WTC11 (cell line): Measurements from ENCODE around the gene IFNG. TPM values are rescaled to one million over a fixed set of nuclear protein-coding genes. Genes with fewer than 3 reads are reported as not detected.

Experiments used
- ATAC-seq: fragments of 200-7000 bp; cut with Tn5 transposase; 2 replicates; pipeline ENCODE4 v1.10.0; 2021; ENCODE audit warnings: mild to moderate bottlenecking, moderate library complexity
- CTCF ChIA-PET: fragments of 300-600 bp; sonication (Branson Sonifier 250); formaldehyde crosslinking; loops from one replicate; lab custom pipeline; 2021; ENCODE audit warnings: antibody characterized with exemption; lab: Charles Lee
- POLR2A ChIA-PET: fragments of 350-600 bp; sonication (Branson Sonifier 250); formaldehyde crosslinking; loops from one replicate; lab custom pipeline; 2021; ENCODE audit warnings: antibody characterized with exemption; lab: Charles Lee
- DNase-seq: peaks from one replicate; pipeline ENCODE4 v3.0.0; 2021; ENCODE audit warnings: low spot score
- H3K27ac Mint-ChIP-seq: 2 replicates; pipeline ENCODE4 v1.8.0; 2021; ENCODE audit warnings: mixed read lengths
- H3K27me3 Mint-ChIP-seq: 2 replicates; pipeline ENCODE4 v1.8.0; 2021; ENCODE audit warnings: low read depth, mild to moderate bottlenecking, moderate library complexity, mixed read lengths
- H3K36me3 Mint-ChIP-seq: 2 replicates; pipeline ENCODE4 v1.8.0; 2021; ENCODE audit warnings: mixed read lengths
- H3K4me1 Mint-ChIP-seq: 2 replicates; pipeline ENCODE4 v1.8.0; 2022; ENCODE audit warnings: mixed read lengths
- H3K4me3 Mint-ChIP-seq: 2 replicates; pipeline ENCODE4 v1.8.0; 2021; ENCODE audit warnings: mild to moderate bottlenecking, moderate library complexity, mixed read lengths
- H3K9me3 Mint-ChIP-seq: 2 replicates; pipeline ENCODE4 v1.8.0; 2021; ENCODE audit warnings: mixed read lengths
- ATF3 ChIP-seq: sonication (generic); formaldehyde crosslinking; conservative IDR thresholded peaks from 2 replicates; pipeline ENCODE4 v1.8.1; 2022; ENCODE audit warnings: mild to moderate bottlenecking, missing genetic modification reagents
- CREB1 ChIP-seq: sonication (generic); formaldehyde crosslinking; IDR thresholded peaks from 2 replicates; pipeline ENCODE4 v1.8.0; 2023; ENCODE audit warnings: mild to moderate bottlenecking, missing genetic modification reagents
- CREM ChIP-seq: sonication (generic); formaldehyde crosslinking; IDR thresholded peaks from 2 replicates; pipeline ENCODE4 v1.8.1; 2022; ENCODE audit warnings: mild to moderate bottlenecking, missing genetic modification reagents, moderate library complexity
- CTCF ChIP-seq: fragments of 200-600 bp; IDR thresholded peaks from 2 replicates; pipeline ENCODE4 v1.8.0; 2022; ENCODE audit warnings: antibody characterized with exemption
- E2F1 ChIP-seq: sonication (generic); formaldehyde crosslinking; IDR thresholded peaks from 2 replicates; pipeline ENCODE4 v1.8.0; 2022; ENCODE audit warnings: mild to moderate bottlenecking, missing genetic modification reagents
- FOXP1 ChIP-seq: sonication (generic); formaldehyde crosslinking; IDR thresholded peaks from 2 replicates; pipeline ENCODE4 v1.8.0; 2022; ENCODE audit warnings: missing genetic modification reagents, mild to moderate bottlenecking, moderate library complexity, borderline replicate concordance
- IRF1 ChIP-seq: sonication (generic); formaldehyde crosslinking; IDR thresholded peaks from 2 replicates; pipeline ENCODE4 v1.8.0; 2023; ENCODE audit warnings: missing genetic modification reagents
- MAX ChIP-seq: sonication (generic); formaldehyde crosslinking; IDR thresholded peaks from 2 replicates; pipeline ENCODE4 v1.8.0; 2022; ENCODE audit warnings: mild to moderate bottlenecking, missing genetic modification reagents
- MXD4 ChIP-seq: fragments of 250-450 bp; sonication (Bioruptor Pico); IDR thresholded peaks from 2 replicates; pipeline ENCODE4 v1.8.0; 2021; ENCODE audit warnings: mild to moderate bottlenecking, moderate library complexity, borderline replicate concordance
- PRRX2 ChIP-seq: fragments of 250-450 bp; sonication (Bioruptor Pico); IDR thresholded peaks from 2 replicates; pipeline ENCODE4 v1.8.0; 2021; ENCODE audit warnings: mild to moderate bottlenecking
- SMAD4 ChIP-seq: sonication (generic); formaldehyde crosslinking; IDR thresholded peaks from 2 replicates; pipeline ENCODE4 v1.8.0; 2022; ENCODE audit warnings: mild to moderate bottlenecking, missing genetic modification reagents
- SP1 ChIP-seq: sonication (generic); formaldehyde crosslinking; conservative IDR thresholded peaks from 2 replicates; pipeline ENCODE4 v1.8.1; 2022; ENCODE audit warnings: missing genetic modification reagents
- TEAD1 ChIP-seq: sonication (generic); formaldehyde crosslinking; IDR thresholded peaks from 2 replicates; pipeline ENCODE4 v1.8.0; 2022; ENCODE audit warnings: mild to moderate bottlenecking, missing genetic modification reagents
- ZBTB43 ChIP-seq: sonication (generic); formaldehyde crosslinking; IDR thresholded peaks from 2 replicates; pipeline ENCODE4 v1.8.1; 2023; ENCODE audit warnings: mild to moderate bottlenecking, missing genetic modification reagents
- ZNF263 ChIP-seq: sonication (generic); formaldehyde crosslinking; IDR thresholded peaks from 2 replicates; pipeline ENCODE4 v1.8.1; 2022; ENCODE audit warnings: low read depth, mild to moderate bottlenecking, moderate library complexity, missing genetic modification reagents
- ZNF317 ChIP-seq: sonication (generic); formaldehyde crosslinking; IDR thresholded peaks from 2 replicates; pipeline ENCODE4 v1.8.1; 2023; ENCODE audit warnings: low read depth, mild to moderate bottlenecking, moderate library complexity, missing genetic modification reagents, borderline replicate concordance
- total RNA-seq: library from RNA; stranded (reverse); gene quantifications from 3 replicates; pipeline ENCODE4 v1.2.3, GENCODE V29; 2021
- TF ChIP-seq, protein P1 (sequence below): sonication (generic); formaldehyde crosslinking; conservative IDR thresholded peaks from 2 replicates; pipeline ENCODE4 v1.8.1; 2023; ENCODE audit warnings: mild to moderate bottlenecking, low read depth, missing genetic modification reagents, moderate library complexity

Gene IFNG
- total RNA-seq, 1 experiment from 2014 or later: 0.42 TPM

GRCh38 chr12:68109444-68110217, 49.9 kb downstream of the IFNG start (continued):
- TF ChIP-seq FOXP1 (CRISPR knock-in tag) (no peak), ZNF263 (no peak), SP1 (CRISPR knock-in tag) (no peak), MXD4 (no peak), CREB1 (CRISPR knock-in tag) (no peak)

DNA sequence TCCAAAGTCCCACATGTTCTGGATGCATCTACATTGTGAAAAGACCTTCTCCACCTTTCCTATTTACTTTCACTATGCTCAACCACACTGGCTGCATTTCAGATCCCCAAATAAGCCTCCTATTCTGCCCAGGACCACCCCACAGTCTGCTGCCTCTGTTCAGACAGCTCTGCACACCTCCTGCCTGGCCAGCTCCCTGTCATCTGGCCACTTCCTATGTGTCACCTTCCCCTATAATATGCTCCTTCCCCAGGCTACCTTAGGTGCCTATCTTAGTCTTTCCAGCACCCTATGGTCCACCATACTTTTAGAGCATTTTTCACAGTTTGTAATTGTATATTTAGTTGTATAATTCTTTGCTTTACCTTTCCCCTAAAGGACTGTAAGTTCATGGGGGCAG, 50.5 kb downstream of the IFNG start:
- H3K27me3 Mint-ChIP-seq: no peaks in the 10 kb centered on the region
- ChIA-PET POLR2A (no interaction called here), CTCF (interaction anchor here (2.7 kb wide), 1 partner anchor 49 kb away, joined by 8 read pairs; no protein-coding TSS in a partner anchor)
- no peaks in the 10 kb centered on the region for H3K4me1 Mint-ChIP-seq
- no peak for ATAC-seq
- no peak for DNase-seq
- TF ChIP-seq IRF1 (CRISPR knock-in tag): no peak
- TF ChIP-seq TEAD1 (CRISPR knock-in tag): no peak
- TF ChIP-seq ZBTB43 (CRISPR knock-in tag): no peak
- TF ChIP-seq, protein P1, sequence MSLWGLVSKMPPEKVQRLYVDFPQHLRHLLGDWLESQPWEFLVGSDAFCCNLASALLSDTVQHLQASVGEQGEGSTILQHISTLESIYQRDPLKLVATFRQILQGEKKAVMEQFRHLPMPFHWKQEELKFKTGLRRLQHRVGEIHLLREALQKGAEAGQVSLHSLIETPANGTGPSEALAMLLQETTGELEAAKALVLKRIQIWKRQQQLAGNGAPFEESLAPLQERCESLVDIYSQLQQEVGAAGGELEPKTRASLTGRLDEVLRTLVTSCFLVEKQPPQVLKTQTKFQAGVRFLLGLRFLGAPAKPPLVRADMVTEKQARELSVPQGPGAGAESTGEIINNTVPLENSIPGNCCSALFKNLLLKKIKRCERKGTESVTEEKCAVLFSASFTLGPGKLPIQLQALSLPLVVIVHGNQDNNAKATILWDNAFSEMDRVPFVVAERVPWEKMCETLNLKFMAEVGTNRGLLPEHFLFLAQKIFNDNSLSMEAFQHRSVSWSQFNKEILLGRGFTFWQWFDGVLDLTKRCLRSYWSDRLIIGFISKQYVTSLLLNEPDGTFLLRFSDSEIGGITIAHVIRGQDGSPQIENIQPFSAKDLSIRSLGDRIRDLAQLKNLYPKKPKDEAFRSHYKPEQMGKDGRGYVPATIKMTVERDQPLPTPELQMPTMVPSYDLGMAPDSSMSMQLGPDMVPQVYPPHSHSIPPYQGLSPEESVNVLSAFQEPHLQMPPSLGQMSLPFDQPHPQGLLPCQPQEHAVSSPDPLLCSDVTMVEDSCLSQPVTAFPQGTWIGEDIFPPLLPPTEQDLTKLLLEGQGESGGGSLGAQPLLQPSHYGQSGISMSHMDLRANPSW (CRISPR knock-in tag): no peak
- TF ChIP-seq CREM: no peak
- TF ChIP-seq ATF3: no peak
- no peak overlapping the region for H3K4me3 Mint-ChIP-seq
- no peaks in the 10 kb centered on the region for H3K9me3 Mint-ChIP-seq
- H3K36me3 Mint-ChIP-seq: no peaks in the 10 kb centered on the region
- no peak overlapping the region for H3K27ac Mint-ChIP-seq

GRCh38 chr12:68106660-68107059, 52.9 kb downstream of the IFNG start:
- ATAC-seq (no peak), DNase-seq (no peak)
- Mint-ChIP-seq H3K36me3 (no peaks in the 10 kb centered on the region), H3K9me3 (no peaks in the 10 kb centered on the region), H3K27me3 (no peaks in the 10 kb centered on the region), H3K27ac (no peak overlapping the region), H3K4me1 (no peaks in the 10 kb centered on the region), H3K4me3 (no peak overlapping the region)
- POLR2A ChIA-PET: no interaction called here
- TF ChIP-seq ZNF317 (CRISPR knock-in tag) (no peak), SMAD4 (CRISPR knock-in tag) (no peak), E2F1 (no peak), MAX (no peak), PRRX2 (CRISPR knock-in tag) (no peak), CTCF (no peak)
- CTCF ChIA-PET: no interaction called here
